Smooth muscle cell (in vitro differentiated cells): ENCODE data around the gene CD209. TPM values are rescaled to one million over a fixed set of nuclear protein-coding genes. Genes with fewer than 3 reads are reported as not detected.

Experiments used
- DNase-seq: peaks from one replicate; lab custom pipeline; 2025; ENCODE audit not compliant: unreplicated experiment; lab: John Stamatoyannopoulos, UW
- H2AFZ ChIP-seq: fragments of 200-600 bp; sonication (generic); 2 replicates; pipeline ENCODE4 v1.6.0; 2016; ENCODE audit warnings: antibody characterized with exemption, low read depth, mild to moderate bottlenecking
- H3F3A ChIP-seq: fragments of 200-600 bp; sonication (generic); 2 replicates; pipeline ENCODE4 v1.6.0; 2017; ENCODE audit warnings: antibody characterized with exemption, low read depth
- H3K27ac ChIP-seq: fragments of 200-600 bp; sonication (generic); 2 replicates; pipeline ENCODE4 v1.5.1; 2016; ENCODE audit warnings: low read depth, mild to moderate bottlenecking
- H3K27me3 ChIP-seq: fragments of 200-600 bp; sonication (generic); 2 replicates; pipeline ENCODE4 v1.6.1; 2016; ENCODE audit warnings: low read depth, mild to moderate bottlenecking
- H3K36me3 ChIP-seq: fragments of 200-600 bp; sonication (generic); 2 replicates; pipeline ENCODE4 v1.5.1; 2016; ENCODE audit warnings: low read depth
- H3K4me1 ChIP-seq: fragments of 200-600 bp; sonication (generic); 2 replicates; pipeline ENCODE4 v1.5.1; 2016; ENCODE audit warnings: low read depth
- H3K4me2 ChIP-seq: fragments of 200-600 bp; sonication (generic); 2 replicates; pipeline ENCODE4 v1.6.0; 2016; ENCODE audit warnings: mild to moderate bottlenecking
- H3K4me3 ChIP-seq: fragments of 200-600 bp; sonication (generic); 2 replicates; pipeline ENCODE4 v1.5.1; 2016; ENCODE audit warnings: mild to moderate bottlenecking
- H3K79me2 ChIP-seq: fragments of 200-600 bp; sonication (generic); 2 replicates; pipeline ENCODE4 v1.6.0; 2016; ENCODE audit warnings: low read depth, mild to moderate bottlenecking
- H3K9ac ChIP-seq: fragments of 200-600 bp; sonication (generic); 2 replicates; pipeline ENCODE4 v1.6.0; 2016; ENCODE audit warnings: low read depth
- H3K9me3 ChIP-seq: fragments of 200-600 bp; sonication (generic); replicated peaks from 2 replicates; pipeline ENCODE4 v1.5.1; 2016; ENCODE audit warnings: low read depth
- H4K20me1 ChIP-seq: fragments of 200-600 bp; sonication (generic); 2 replicates; pipeline ENCODE4 v1.6.0; 2016; ENCODE audit warnings: low read depth
- CTCF ChIP-seq: fragments of 200-600 bp; sonication (generic); IDR thresholded peaks from 2 replicates; pipeline ENCODE4 v1.5.1; 2017; ENCODE audit warnings: borderline replicate concordance, mild to moderate bottlenecking, antibody characterized with exemption; ENCODE audit not compliant: insufficient read depth, poor library complexity, severe bottlenecking
- WGBS: methylation state at CpG from one replicate; pipeline ENCODE4 v1.1.7; 2016; ENCODE audit warnings: low lambda C conversion rate; 5-methylcytosine and 5-hydroxymethylcytosine counted together
- polyA plus RNA-seq: library from polyadenylated mRNA; unstranded; fragments of >200 nt; fragmentation: Nextera tagmentation; extraction: Ambion mirVana; gene quantifications from 2 replicates; pipeline ENCODE4 v1.2.1, GENCODE V29; 2016
- total RNA-seq: library from RNA; depleted of rRNA; stranded (reverse); fragments of >200 nt; gene quantifications from 2 replicates; pipeline ENCODE4 v1.2.3, GENCODE V29; 2014

Gene CD209
- total and polyA plus RNA-seq, 2 experiments from 2014 or later = not detected

GRCh38 chr19:7763696-7764095 lies 16.4 kb upstream of the CD209 start:
- 45% methylated on average over 1 of the region's 1 CpG for WGBS
- no peak for DNase-seq
- Histone ChIP-seq H3K27ac (no peak overlapping the region), H3K4me1 (no peaks in the 10 kb centered on the region), H3K9ac (no peak overlapping the region), H3K79me2 (no peaks in the 10 kb centered on the region), H3F3A (no peaks in the 10 kb centered on the region), H3K4me2 (no peak overlapping the region), H4K20me1 (no peaks in the 10 kb centered on the region), H3K27me3 (peaks cover 19% of the 10 kb centered on the region), H2AFZ (no peak overlapping the region), H3K9me3 (no peaks in the 10 kb centered on the region), H3K4me3 (no peak overlapping the region), H3K36me3 (no peaks in the 10 kb centered on the region)
- TF ChIP-seq CTCF = no peak

- no peak within 1 kb of the TSS for H3K4me2 ChIP-seq
- no peaks in the 10 kb centered on the region for H3K9me3 ChIP-seq
- no peaks in the 10 kb centered on the region for H3K36me3 ChIP-seq
- no peak within 1 kb of the TSS for H3K27ac ChIP-seq
- H2AFZ ChIP-seq = no peak within 1 kb of the TSS
- H3K9ac ChIP-seq = no peak within 1 kb of the TSS
- H4K20me1 ChIP-seq = no peaks in the 10 kb centered on the region
- no peaks in the 10 kb centered on the region for H3K4me1 ChIP-seq
- no peak for TF ChIP-seq CTCF
- H3F3A ChIP-seq = no peaks in the 10 kb centered on the region
- H3K27me3 ChIP-seq = peaks cover 15% of the 10 kb centered on the region
- 87% methylated on average over 8 of the region's 8 CpGs for WGBS
- H3K79me2 ChIP-seq = no peaks in the 10 kb centered on the region
- DNase-seq = no peak
- no peak within 1 kb of the TSS for H3K4me3 ChIP-seq
These were observed 15.5 kb upstream of the CD209 start, which contains the start of gene CLEC4M for GRCh38 chr19:7762719-7763293. Gene CLEC4M, plus strand, starts transcription at chr19:7763243. Its CDS starts 24 bp downstream, at chr19:7763267.

GRCh38 chr19:7759156-7759555 lies 11.8 kb upstream of the CD209 start:
- H3K4me1 ChIP-seq = no peaks in the 10 kb centered on the region
- no peaks in the 10 kb centered on the region for H4K20me1 ChIP-seq
- H3F3A ChIP-seq = no peaks in the 10 kb centered on the region
- no peak overlapping the region for H3K4me3 ChIP-seq
- no peaks in the 10 kb centered on the region for H3K79me2 ChIP-seq
- H3K9me3 ChIP-seq = no peaks in the 10 kb centered on the region
- no peak for TF ChIP-seq CTCF
- H3K36me3 ChIP-seq = no peaks in the 10 kb centered on the region
- H3K9ac ChIP-seq = no peak overlapping the region
- H3K27ac ChIP-seq = no peak overlapping the region
- 96% methylated on average over 1 of the region's 1 CpG for WGBS
- H2AFZ ChIP-seq = no peak overlapping the region
- H3K4me2 ChIP-seq = no peak overlapping the region
- H3K27me3 ChIP-seq = no peaks in the 10 kb centered on the region
- DNase-seq = no peak

GRCh38 chr19:7757358-7757757 lies 10.0 kb upstream of the CD209 start:
- H3K27ac ChIP-seq = no peak overlapping the region
- no peaks in the 10 kb centered on the region for H3F3A ChIP-seq
- H3K4me2 ChIP-seq = no peak overlapping the region
- 79% methylated on average over 3 of the region's 3 CpGs for WGBS
- H2AFZ ChIP-seq = no peak overlapping the region
- no peaks in the 10 kb centered on the region for H3K79me2 ChIP-seq
- no peaks in the 10 kb centered on the region for H4K20me1 ChIP-seq
- no peak overlapping the region for H3K4me3 ChIP-seq
- no peak overlapping the region for H3K9ac ChIP-seq
- no peaks in the 10 kb centered on the region for H3K27me3 ChIP-seq
- DNase-seq = no peak
- H3K4me1 ChIP-seq = no peaks in the 10 kb centered on the region
- no peaks in the 10 kb centered on the region for H3K36me3 ChIP-seq
- no peak for TF ChIP-seq CTCF
- H3K9me3 ChIP-seq = no peaks in the 10 kb centered on the region
